IPS-NIHi7 (cell line): ENCODE results near the gene ABL1.
A peak's percentile ranks its signal among the peaks of the same experiment; 100 is the strongest.

Source experiments
- DNase-seq: peaks from one replicate; pipeline ENCODE4 v3.0.0; 2012; ENCODE audit warnings: mixed read lengths; ENCODE audit errors: extremely low spot score

The ABL1 gene

GRCh38 chr9:130849356-130849755, 14.3 kb downstream of the ABL1 start:
- DNase-seq: no peak

GRCh38 chr9:130852801-130853200, 17.7 kb downstream of the ABL1 start:
- no peak for DNase-seq

- no peak for DNase-seq
Measured at GRCh38 chr9:130854092-130854491, 19.0 kb downstream of the ABL1 start.

GRCh38 chr9:130854835-130855234, 19.8 kb downstream of the ABL1 start:
- no peak for DNase-seq

GRCh38 chr9:130856474-130856873, 21.4 kb downstream of the ABL1 start:
- no peak for DNase-seq

- DNase-seq: no peak
Measured at GRCh38 chr9:130857864-130858738, 23.0 kb downstream of the ABL1 start.

- DNase-seq: no peak
Measured at GRCh38 chr9:130858739-130859705, 24.0 kb downstream of the ABL1 start.

GRCh38 chr9:130860458-130861316, 25.6 kb downstream of the ABL1 start:
- no peak for DNase-seq

- no peak for DNase-seq
Measured at GRCh38 chr9:130861372-130862180, 26.5 kb downstream of the ABL1 start.

- DNase-seq: no peak
Measured at GRCh38 chr9:130862217-130862616, 27.2 kb downstream of the ABL1 start.

- DNase-seq: no peak
Measured at GRCh38 chr9:130862747-130863146, 27.7 kb downstream of the ABL1 start.

- DNase-seq: no peak
Measured at GRCh38 chr9:130864541-130864940, 29.5 kb downstream of the ABL1 start.

GRCh38 chr9:130865921-130866320, 30.9 kb downstream of the ABL1 start:
- no peak for DNase-seq

GRCh38 chr9:130866474-130866965, 31.5 kb downstream of the ABL1 start:
- DNase-seq: peak; percentile 87

- DNase-seq: no peak
Measured at GRCh38 chr9:130867556-130867955, 32.5 kb downstream of the ABL1 start.

GRCh38 chr9:130868230-130868629, 33.2 kb downstream of the ABL1 start:
- no peak for DNase-seq

- no peak for DNase-seq
Measured at GRCh38 chr9:130869250-130869649, 34.2 kb downstream of the ABL1 start.

- no peak for DNase-seq
Measured at GRCh38 chr9:130870491-130871381, 35.7 kb downstream of the ABL1 start.

- DNase-seq: no peak
Measured at GRCh38 chr9:130871395-130872062, 36.5 kb downstream of the ABL1 start.
